A673 (cell line): Measurements from ENCODE around the gene GLT1D1. TPM values are rescaled to one million over a fixed set of nuclear protein-coding genes. Genes with fewer than 3 reads are reported as not detected.
"Not testable (repeated sequence)": the region's sequence is repeated elsewhere in the genome, so short reads cannot be mapped to it uniquely, and the experiment has no call there.

ENCODE experiments used
- BruUV-seq: library from RNA; stranded (reverse); fragments of 400-500 nt; replicated peaks from 2 replicates; lab custom pipeline; 2021; lab: Mats Ljungman, UMichigan
- CTCF ChIA-PET: fragments of 300-600 bp; sonication (Branson Sonifier 250); formaldehyde crosslinking; loops from one replicate; lab custom pipeline; 2022; ENCODE audit warnings: antibody characterized with exemption; lab: Charles Lee
- POLR2A ChIA-PET: fragments of 300-600 bp; sonication (Branson Sonifier 250); formaldehyde crosslinking; loops from one replicate; lab custom pipeline; 2022; ENCODE audit warnings: antibody characterized with exemption; ENCODE audit not compliant: low non-redundant PET; lab: Charles Lee
- DNase-seq: peaks from one replicate; pipeline ENCODE4 v3.0.0-alpha.2; 2015; ENCODE audit warnings: low spot score
- H3K27ac ChIP-seq: fragments of 200-600 bp; sonication (generic); 2 replicates; pipeline ENCODE4 v1.5.1; 2016; ENCODE audit warnings: mixed run types, low read depth, mild to moderate bottlenecking, mixed read lengths, antibody characterized with exemption, low read length; ENCODE audit not compliant: poor library complexity, severe bottlenecking
- H3K27me3 ChIP-seq: fragments of 200-600 bp; sonication (generic); replicated peaks from 2 replicates; pipeline ENCODE4 v1.6.1; 2017; ENCODE audit warnings: mixed run types, low read depth, mild to moderate bottlenecking, mixed read lengths, antibody characterized with exemption, low read length; ENCODE audit not compliant: insufficient read depth, poor library complexity
- H3K36me3 ChIP-seq: fragments of 200-600 bp; sonication (generic); 2 replicates; pipeline ENCODE4 v1.6.1; 2016; ENCODE audit warnings: mixed run types, mild to moderate bottlenecking, mixed read lengths, antibody characterized with exemption, low read length; ENCODE audit not compliant: insufficient read depth, poor library complexity, severe bottlenecking
- H3K4me1 ChIP-seq: fragments of 200-600 bp; sonication (generic); 2 replicates; pipeline ENCODE4 v1.6.1; 2017; ENCODE audit warnings: mixed run types, mild to moderate bottlenecking, mixed read lengths, antibody characterized with exemption, low read length; ENCODE audit not compliant: insufficient read depth, poor library complexity, severe bottlenecking
- H3K4me3 ChIP-seq: fragments of 200-600 bp; sonication (generic); 2 replicates; pipeline ENCODE4 v1.5.1; 2016; ENCODE audit warnings: low read depth, mixed run types, mild to moderate bottlenecking, mixed read lengths, low read length; ENCODE audit not compliant: poor library complexity, severe bottlenecking
- H3K9me3 ChIP-seq: fragments of 200-600 bp; sonication (generic); 2 replicates; pipeline ENCODE4 v1.6.1; 2016; ENCODE audit warnings: mixed run types, low read depth, mild to moderate bottlenecking, mixed read lengths, antibody characterized with exemption, low read length; ENCODE audit not compliant: poor library complexity, severe bottlenecking
- EZH2 ChIP-seq: fragments of 200-600 bp; sonication (generic); IDR thresholded peaks from 2 replicates; pipeline ENCODE4 v1.6.1; 2017; ENCODE audit warnings: borderline replicate concordance, low read depth, mild to moderate bottlenecking, mixed read lengths, antibody characterized with exemption, low read length; ENCODE audit not compliant: poor library complexity, severe bottlenecking
- intact Hi-C: fragments of 100-400 bp; cut with micrococcal nuclease; formaldehyde crosslinking; loops from one replicate; pipeline ENCODE4 v1.10.0; 2022; ENCODE audit not compliant: unreplicated experiment
- total RNA-seq: library from RNA; stranded (reverse); gene quantifications from 2 replicates; pipeline ENCODE4 v1.2.3, GENCODE V29; 2021
- TF ChIP-seq, protein P1 (sequence below): fragments of 300-800, 200-600 bp; sonication (generic); conservative IDR thresholded peaks from 2 replicates; pipeline ENCODE4 v1.5.1; 2017; ENCODE audit warnings: low read depth, mild to moderate bottlenecking, antibody characterized with exemption, low read length, moderate library complexity, mixed read lengths

GLT1D1 gene
- total RNA-seq, 1 experiment from 2014 or later = not detected

DNA sequence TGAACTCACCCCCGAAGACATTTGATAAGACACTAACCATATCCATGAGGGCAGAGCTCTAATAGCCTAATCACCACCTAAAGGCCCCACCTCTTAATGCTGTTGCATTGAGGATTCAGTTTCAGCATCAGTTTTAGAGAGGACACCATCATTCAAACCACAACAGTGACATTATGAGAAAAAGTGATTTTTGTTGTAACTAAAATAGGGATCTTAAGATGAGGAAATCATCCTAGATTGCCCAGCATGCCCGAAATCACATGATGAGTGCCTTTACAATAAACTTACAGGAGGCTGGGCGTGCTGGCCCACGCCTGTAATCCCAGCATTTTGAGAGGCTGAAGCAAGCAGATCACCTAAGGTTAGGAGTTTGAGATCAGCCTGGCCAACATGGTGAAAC, 9.7 kb upstream of the GLT1D1 start:
- TF ChIP-seq, protein P1, sequence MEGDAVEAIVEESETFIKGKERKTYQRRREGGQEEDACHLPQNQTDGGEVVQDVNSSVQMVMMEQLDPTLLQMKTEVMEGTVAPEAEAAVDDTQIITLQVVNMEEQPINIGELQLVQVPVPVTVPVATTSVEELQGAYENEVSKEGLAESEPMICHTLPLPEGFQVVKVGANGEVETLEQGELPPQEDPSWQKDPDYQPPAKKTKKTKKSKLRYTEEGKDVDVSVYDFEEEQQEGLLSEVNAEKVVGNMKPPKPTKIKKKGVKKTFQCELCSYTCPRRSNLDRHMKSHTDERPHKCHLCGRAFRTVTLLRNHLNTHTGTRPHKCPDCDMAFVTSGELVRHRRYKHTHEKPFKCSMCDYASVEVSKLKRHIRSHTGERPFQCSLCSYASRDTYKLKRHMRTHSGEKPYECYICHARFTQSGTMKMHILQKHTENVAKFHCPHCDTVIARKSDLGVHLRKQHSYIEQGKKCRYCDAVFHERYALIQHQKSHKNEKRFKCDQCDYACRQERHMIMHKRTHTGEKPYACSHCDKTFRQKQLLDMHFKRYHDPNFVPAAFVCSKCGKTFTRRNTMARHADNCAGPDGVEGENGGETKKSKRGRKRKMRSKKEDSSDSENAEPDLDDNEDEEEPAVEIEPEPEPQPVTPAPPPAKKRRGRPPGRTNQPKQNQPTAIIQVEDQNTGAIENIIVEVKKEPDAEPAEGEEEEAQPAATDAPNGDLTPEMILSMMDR = no peak
- no peak for TF ChIP-seq EZH2
- intact Hi-C loops = no loop called here
- no TSS peak for BruUV-seq
- Histone ChIP-seq H3K4me3 (no peak overlapping the region), H3K4me1 (no peaks in the 10 kb centered on the region), H3K36me3 (no peaks in the 10 kb centered on the region), H3K27me3 (peaks cover 9% of the 10 kb centered on the region), H3K9me3 (no peaks in the 10 kb centered on the region), H3K27ac (no peak overlapping the region)
- POLR2A ChIA-PET = no interaction called here
- CTCF ChIA-PET = no interaction called here
- no peak for DNase-seq

- H3K27me3 ChIP-seq = peaks cover 9% of the 10 kb centered on the region
- no peak overlapping the region for H3K27ac ChIP-seq
- ChIA-PET CTCF (no interaction called here), POLR2A (no interaction called here)
- BruUV-seq = no TSS peak
- DNase-seq = no peak
- H3K36me3 ChIP-seq = no peaks in the 10 kb centered on the region
- intact Hi-C loops = no loop called here
- no peak overlapping the region for H3K4me3 ChIP-seq
- no peaks in the 10 kb centered on the region for H3K4me1 ChIP-seq
- no peak for TF ChIP-seq EZH2
- TF ChIP-seq, protein P1 = no peak
- H3K9me3 ChIP-seq = no peaks in the 10 kb centered on the region
Measured at GRCh38 chr12:128844031-128844635, 9.1 kb upstream of the GLT1D1 start.

DNA sequence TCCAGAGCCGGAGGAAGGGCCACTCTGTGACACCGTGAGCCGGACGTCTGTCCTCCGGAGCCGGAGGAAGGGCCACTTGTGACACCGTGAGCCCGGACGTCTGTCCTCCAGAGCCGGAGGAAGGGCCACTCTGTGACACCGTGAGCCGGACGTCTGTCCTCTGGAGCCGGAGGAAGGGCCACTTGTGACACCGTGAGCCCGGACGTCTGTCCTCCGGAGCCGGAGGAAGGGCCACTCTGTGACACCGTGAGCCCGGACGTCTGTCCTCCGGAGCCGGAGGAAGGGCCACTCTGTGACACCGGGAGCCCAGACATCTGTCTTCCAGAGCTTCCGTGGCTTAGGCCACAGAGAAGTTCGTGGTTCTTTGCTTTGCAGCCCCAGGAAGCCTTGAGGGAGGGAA, 6.6 kb upstream of the GLT1D1 start:
- DNase-seq, POLR2A ChIA-PET, H3K36me3 ChIP-seq, H3K27me3 ChIP-seq, H3K4me1 ChIP-seq, H3K27ac ChIP-seq, BruUV-seq, H3K4me3 ChIP-seq, H3K9me3 ChIP-seq, CTCF ChIA-PET, intact Hi-C loops: not testable (repeated sequence)

DNA sequence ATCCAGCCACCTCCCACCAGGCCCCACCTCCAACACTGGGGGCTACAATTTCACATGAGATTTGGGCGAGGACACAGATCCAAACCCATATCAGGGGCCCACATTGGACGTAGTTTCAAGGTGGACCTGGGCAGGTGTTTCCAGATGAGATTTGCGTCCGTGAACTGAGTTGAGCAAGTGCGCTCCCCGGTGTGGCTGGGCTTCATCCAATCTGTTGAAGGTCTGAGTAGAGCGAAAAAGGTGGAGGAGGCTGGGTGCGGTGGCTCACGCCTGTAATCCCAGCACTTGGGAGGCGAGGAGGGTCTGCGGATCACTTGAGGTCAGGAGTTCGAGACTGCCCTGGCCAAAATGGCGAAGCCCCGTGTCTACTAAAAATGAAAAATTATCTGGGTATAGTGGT, 4.9 kb upstream of the GLT1D1 start:
- POLR2A ChIA-PET = no interaction called here

GRCh38 chr12:128849806-128850205, 3.5 kb upstream of the GLT1D1 start:
- H3K9me3 ChIP-seq, BruUV-seq, H3K36me3 ChIP-seq, intact Hi-C loops, H3K27me3 ChIP-seq, DNase-seq, H3K4me1 ChIP-seq, H3K4me3 ChIP-seq, POLR2A ChIA-PET, CTCF ChIA-PET, H3K27ac ChIP-seq: not testable (repeated sequence)

More for the DNA sequence above, 4.9 kb upstream of the GLT1D1 start:
- no peak overlapping the region for H3K27ac ChIP-seq
- H3K4me1 ChIP-seq = no peaks in the 10 kb centered on the region
- no peaks in the 10 kb centered on the region for H3K9me3 ChIP-seq
- H3K36me3 ChIP-seq = no peaks in the 10 kb centered on the region
- DNase-seq = no peak
- no TSS peak for BruUV-seq
- H3K4me3 ChIP-seq = no peak overlapping the region
- intact Hi-C loops = no loop called here
- CTCF ChIA-PET = no interaction called here
- TF ChIP-seq, protein P1 = no peak
- TF ChIP-seq EZH2 = no peak
- no peaks in the 10 kb centered on the region for H3K27me3 ChIP-seq
